LNCaP clone FGC (cell line): ENCODE data around the gene ARHGAP20.

ENCODE experiments used
- DNase-seq: peaks from one replicate; pipeline ENCODE4 v3.0.0-alpha.2; 2011; ENCODE audit warnings: low read depth
- H3K4me3 ChIP-seq: 2 replicates; pipeline ENCODE4 v1.5.1; 2011; ENCODE audit warnings: mild to moderate bottlenecking, low read depth, low read length, control low read depth
- CTCF ChIP-seq: IDR thresholded peaks from 2 replicates; pipeline ENCODE4 v1.5.1; 2012; ENCODE audit warnings: mild to moderate bottlenecking; ENCODE audit not compliant: control insufficient read depth, insufficient read depth; ENCODE audit errors: extremely low read depth

ARHGAP20 gene

GRCh38 chr11:110538154-110538553 lies 174.1 kb downstream of the ARHGAP20 start:
- TF ChIP-seq CTCF = no peak
- H3K4me3 ChIP-seq = no peak overlapping the region
- DNase-seq = no peak

DNA sequence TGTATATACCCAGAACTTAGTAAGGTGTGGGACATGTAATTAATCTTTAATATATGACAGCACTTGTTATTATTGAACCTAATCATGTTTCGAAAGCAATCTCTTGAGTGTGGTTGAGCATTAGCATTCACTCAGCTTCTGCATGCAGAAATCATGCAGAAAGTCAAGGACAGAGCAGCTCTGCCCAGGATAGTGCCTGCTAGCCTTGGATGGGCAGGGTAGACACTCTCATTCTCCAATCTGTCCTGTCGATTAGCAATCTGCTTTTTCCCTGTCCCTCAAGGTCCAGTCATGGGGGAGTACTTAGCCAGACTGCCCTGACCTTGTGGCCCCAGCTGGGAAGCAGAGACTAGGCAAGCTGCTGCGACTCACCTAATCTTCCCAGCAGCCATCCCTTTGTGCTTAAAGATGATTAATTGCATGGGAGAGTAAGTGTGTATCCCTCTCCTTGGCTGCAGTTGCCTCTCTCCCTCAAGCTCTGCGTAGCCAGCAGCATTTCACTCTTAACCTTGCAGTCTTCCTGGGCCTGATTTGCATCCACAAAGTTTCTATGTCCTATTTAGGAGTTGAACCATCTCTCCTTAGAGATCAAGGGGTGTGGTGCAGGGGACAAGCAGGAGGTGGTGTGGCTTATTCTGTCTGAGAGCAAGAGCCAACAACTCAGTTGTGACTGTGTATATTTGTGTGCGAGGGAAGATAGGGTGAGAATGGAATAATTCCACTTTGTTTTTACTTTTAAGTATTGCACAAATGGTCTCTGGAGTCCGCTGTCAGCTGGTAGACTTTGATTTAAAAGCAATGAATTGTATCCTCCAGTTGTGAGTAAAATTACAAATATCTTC lies 181.1 kb downstream of the ARHGAP20 start:
- DNase-seq = no peak
- TF ChIP-seq CTCF = no peak

GRCh38 chr11:110529043-110529442 lies 183.2 kb downstream of the ARHGAP20 start:
- no peak for TF ChIP-seq CTCF
- H3K4me3 ChIP-seq = no peak overlapping the region

More for the DNA sequence above, 181.1 kb downstream of the ARHGAP20 start:
- no peak overlapping the region for H3K4me3 ChIP-seq

GRCh38 chr11:110527146-110527545 lies 185.1 kb downstream of the ARHGAP20 start:
- DNase-seq = no peak
- no peak overlapping the region for H3K4me3 ChIP-seq
- TF ChIP-seq CTCF = no peak

More at GRCh38 chr11:110529043-110529442, 183.2 kb downstream of the ARHGAP20 start:
- DNase-seq = no peak
